GM20431 (cell line): ENCODE data around the gene TMEM108.

Experiments used
- in situ Hi-C: fragments of 300-500 bp; cut with MseI, MboI; formaldehyde crosslinking; loops from one replicate; pipeline ENCODE4 v1.15.0; 2020; ENCODE audit warnings: low sequenced_read_pairs; ENCODE audit not compliant: unreplicated experiment

Gene TMEM108

GRCh38 chr3:133153382-133153781 lies 115.2 kb downstream of the TMEM108 start:
- in situ Hi-C loops = no loop called here

- in situ Hi-C loops = no loop called here
Observed at GRCh38 chr3:133157716-133158115, 119.5 kb downstream of the TMEM108 start.

- in situ Hi-C loops = no loop called here
Observed at GRCh38 chr3:133158686-133159085, 120.5 kb downstream of the TMEM108 start.

- in situ Hi-C loops = no loop called here
Observed at GRCh38 chr3:133159498-133160475, 121.6 kb downstream of the TMEM108 start.

- in situ Hi-C loops = no loop called here
Observed at GRCh38 chr3:133161656-133162055, 123.5 kb downstream of the TMEM108 start.

GRCh38 chr3:133162265-133162664 lies 124.1 kb downstream of the TMEM108 start:
- in situ Hi-C loops = no loop called here

GRCh38 chr3:133162670-133163305 lies 124.6 kb downstream of the TMEM108 start:
- in situ Hi-C loops = no loop called here

GRCh38 chr3:133167340-133168024 lies 129.3 kb downstream of the TMEM108 start:
- in situ Hi-C loops = no loop called here

- in situ Hi-C loops = no loop called here
Observed at GRCh38 chr3:133168025-133168401, 129.8 kb downstream of the TMEM108 start.

- in situ Hi-C loops = no loop called here
Observed at GRCh38 chr3:133169331-133170068, 131.3 kb downstream of the TMEM108 start.

- in situ Hi-C loops = no loop called here
Observed at GRCh38 chr3:133171831-133172230, 133.6 kb downstream of the TMEM108 start.

GRCh38 chr3:133181392-133182150 lies 143.4 kb downstream of the TMEM108 start:
- in situ Hi-C loops = no loop called here

GRCh38 chr3:133187870-133188379 lies 149.7 kb downstream of the TMEM108 start:
- in situ Hi-C loops = no loop called here

- in situ Hi-C loops = no loop called here
Observed at GRCh38 chr3:133188996-133189395, 150.8 kb downstream of the TMEM108 start.

- in situ Hi-C loops = no loop called here
Observed at GRCh38 chr3:133189893-133190292, 151.7 kb downstream of the TMEM108 start.

- in situ Hi-C loops = no loop called here
Observed at GRCh38 chr3:133191818-133192217, 153.6 kb downstream of the TMEM108 start.

- in situ Hi-C loops = no loop called here
Observed at GRCh38 chr3:133192363-133192945, 154.3 kb downstream of the TMEM108 start.

- in situ Hi-C loops = no loop called here
Observed at GRCh38 chr3:133192967-133193366, 154.8 kb downstream of the TMEM108 start.

- in situ Hi-C loops = no loop called here
Observed at GRCh38 chr3:133196527-133196926, 158.3 kb downstream of the TMEM108 start.
